CD4-positive, alpha-beta T cell treated with Interleukin-17A for 1 hour (primary cell): ENCODE results near the gene CHRNA4.

ENCODE experiments used
- DNase-seq: peaks from one replicate; pipeline ENCODE4 v3.0.0-alpha.2; 2020

CHRNA4 gene

DNA sequence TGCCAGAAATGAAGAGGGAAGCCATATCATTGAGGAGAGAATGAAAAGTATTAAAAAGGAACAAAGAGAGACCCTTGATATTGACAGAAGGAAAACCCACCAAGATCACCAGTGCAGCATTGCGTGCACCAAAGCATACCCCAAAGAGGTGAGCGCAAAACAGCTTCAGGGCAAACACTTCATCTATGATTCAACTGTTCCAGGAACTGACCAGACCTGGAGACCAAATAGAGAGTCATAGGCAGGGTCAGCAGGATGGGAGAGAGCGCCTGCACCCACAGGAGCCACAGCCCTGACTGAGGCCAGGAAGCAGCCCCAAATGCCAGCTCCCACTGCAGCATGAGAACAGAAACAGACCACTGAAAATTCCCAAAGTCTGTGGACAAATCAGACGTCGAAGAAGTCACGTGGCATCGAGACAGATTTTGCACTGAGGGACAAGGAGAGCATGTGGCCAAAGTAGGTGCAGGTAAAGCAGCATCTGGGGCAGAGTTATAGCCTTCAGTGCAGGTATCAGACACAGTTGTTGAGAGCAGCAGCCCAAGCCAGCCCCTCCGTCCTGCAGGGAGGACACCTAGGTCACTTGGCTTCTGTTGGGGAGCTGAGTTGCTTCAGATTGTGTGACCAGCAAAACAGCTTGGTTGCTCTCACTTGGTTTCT is 29.3 kb downstream of the CHRNA4 start:
- no peak for DNase-seq

DNA sequence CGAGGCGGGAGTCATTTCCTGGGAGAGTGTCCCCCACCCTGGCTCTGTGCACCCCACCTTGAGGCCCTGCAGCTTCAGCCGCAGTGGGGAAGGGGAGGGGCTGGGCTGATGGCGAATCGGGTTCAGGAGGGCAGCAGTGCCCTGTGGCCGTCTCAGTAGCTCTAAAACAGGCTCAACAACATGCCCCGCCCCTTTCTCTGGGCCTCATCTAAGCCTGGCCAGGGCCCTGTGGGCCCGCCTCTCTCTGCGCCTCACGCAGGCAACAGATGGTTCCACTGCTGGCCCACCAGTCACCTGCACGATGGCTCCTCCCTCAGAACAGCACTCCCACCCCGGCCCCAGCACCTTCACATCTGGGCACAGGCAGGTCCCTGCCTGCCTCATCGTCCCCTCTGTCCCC is 30.2 kb downstream of the CHRNA4 start:
- DNase-seq = no peak

DNA sequence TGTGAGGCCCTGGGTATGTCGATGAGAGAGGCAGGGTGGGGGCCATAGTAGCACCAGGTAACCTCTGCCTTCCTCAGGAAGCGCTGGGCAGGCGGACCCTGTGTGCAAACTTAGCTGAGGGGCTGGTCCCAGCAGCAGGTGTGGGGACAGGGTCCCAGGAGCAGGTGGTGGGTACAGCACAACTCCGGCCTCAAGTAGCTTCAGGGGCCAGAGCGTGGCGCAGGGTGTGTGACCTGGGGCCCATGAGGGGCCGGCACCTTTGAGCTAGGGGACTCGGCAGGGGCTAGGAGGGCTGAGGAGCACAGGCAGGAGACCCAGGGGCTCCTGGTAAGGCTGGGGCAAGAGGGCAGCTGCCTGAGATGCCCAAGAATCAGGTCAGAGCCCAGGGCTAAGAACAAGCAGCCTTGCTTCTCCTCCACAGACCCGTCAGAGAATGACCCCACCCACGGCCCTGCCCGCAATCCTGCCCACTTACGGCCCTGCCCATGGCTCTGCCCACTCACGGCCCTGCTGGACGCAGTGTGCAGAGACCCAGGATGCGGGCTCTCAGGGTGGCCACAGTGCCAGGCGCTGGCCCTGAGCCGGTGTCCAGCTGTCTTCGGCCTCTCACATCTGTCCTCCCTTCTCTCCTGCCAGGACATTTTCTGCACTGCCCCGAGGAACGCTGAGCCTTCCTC is 30.9 kb downstream of the CHRNA4 start:
- no peak for DNase-seq

DNA sequence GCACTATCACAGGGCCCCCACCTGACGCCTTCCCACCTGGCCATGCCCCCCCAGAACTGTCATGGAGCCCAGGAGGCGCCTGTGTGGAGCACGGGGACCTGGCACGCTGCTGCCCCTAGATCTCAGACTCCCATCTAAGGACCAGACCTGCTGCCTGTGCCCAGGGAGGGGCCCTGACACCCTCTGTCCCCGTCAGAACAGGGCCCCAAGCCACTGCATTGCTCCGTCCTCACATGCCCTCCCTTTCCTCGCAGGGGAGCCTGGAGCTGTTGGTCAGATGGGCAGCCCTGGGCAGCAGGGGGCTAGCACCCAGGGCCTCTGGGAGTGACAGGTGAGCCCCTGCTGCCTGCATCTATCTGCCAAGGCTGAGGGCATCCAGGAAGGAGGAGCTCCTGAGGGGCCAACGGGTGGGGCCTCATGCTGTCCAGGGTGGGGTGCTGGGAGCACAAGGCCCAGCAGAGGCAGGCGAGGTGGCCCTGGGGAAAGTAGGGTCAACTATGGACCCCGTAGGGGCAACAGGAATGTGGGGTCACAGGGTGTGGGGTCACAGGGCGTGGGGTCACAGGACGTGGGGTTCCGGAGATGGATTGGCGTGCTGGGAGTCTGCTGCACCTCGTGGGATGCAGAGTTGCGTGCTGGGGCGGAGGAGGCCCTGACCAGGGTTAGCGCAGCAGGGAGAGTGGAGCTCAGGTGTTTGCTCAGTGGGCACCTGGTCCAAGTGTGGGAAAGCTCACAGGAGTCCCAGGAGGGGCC is 31.6 kb downstream of the CHRNA4 start:
- DNase-seq = no peak

- DNase-seq = no peak
Measured at GRCh38 chr20:63328718-63329275, 32.4 kb downstream of the CHRNA4 start.

DNA sequence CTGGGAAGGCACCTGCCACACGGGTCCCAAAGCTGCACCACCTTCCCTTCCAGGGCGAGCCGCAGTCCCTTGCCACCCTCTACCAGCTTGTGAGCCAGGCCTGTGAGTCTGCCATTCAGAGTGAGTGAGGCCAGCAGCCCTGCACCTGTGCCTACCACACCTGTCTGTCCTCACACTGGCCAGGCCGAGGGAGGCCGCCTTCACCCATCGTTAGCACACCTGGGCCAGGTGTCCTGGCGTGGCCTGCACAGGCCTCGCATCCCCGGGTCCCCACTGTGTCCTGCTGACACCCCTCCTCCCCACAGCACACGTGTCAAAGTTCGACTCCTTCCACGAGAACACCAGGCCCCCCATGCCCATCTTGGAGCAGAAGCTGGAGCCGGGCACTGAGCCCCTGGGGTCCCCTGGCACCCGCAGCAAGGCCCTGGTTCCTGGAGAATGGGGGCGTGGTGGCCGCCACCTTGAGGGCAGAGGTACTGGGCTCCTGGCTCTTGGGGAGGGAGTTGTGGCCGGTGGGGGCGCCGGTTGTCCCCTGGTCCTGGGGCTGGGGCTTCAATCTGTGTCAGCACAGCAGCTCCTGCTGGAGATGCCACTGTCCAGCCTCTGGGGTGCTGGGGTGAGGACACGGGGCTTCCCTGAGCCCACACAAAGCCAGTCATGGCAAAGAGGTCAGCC is 33.0 kb downstream of the CHRNA4 start:
- no peak for DNase-seq

- DNase-seq = no peak
Measured at GRCh38 chr20:63327231-63327745, 33.9 kb downstream of the CHRNA4 start.

DNA sequence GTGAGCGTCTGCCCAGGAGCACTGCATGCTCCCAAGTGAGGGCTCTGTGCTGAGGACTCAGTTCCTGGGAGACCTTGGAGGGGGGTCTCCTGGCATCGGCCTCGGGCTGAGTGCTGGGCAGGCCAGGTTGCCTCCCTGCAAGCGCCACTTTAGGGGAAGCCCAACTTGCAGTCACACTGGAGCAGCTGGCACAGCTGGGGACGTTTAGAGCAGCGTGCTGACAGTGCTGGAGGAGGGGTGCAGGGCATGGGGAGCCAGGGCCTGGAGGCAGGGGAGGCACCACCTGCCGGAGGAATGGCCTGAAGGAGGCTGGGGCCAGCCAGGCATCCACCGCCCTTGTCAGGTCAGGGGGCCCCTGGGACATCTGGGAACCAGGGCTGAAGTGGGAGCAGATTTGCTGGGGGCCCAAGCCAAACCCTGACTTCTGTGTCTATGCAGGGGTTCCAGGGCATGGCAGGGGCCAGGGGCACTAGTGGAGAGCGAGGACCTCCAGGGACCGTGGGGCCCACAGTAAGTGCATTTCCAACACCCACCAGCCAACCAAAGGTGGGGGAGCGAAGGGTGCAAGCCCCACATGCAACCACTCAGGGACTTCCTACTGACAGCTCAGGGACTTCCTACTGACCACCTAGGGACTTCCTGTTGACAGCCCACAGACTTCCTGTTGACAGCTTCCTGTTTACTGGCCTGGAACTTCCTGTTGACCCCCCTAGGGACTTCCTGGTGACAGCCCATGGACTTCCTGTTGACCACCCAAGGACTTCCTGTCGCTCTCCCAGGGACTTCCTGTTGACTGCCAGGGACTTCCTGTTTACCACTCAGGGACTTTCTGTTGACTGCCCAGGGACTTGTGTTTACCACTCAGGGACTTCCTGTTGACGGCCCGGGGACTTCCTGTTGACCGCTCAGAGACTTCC is 34.6 kb downstream of the CHRNA4 start:
- peak; percentile 10 for DNase-seq

DNA sequence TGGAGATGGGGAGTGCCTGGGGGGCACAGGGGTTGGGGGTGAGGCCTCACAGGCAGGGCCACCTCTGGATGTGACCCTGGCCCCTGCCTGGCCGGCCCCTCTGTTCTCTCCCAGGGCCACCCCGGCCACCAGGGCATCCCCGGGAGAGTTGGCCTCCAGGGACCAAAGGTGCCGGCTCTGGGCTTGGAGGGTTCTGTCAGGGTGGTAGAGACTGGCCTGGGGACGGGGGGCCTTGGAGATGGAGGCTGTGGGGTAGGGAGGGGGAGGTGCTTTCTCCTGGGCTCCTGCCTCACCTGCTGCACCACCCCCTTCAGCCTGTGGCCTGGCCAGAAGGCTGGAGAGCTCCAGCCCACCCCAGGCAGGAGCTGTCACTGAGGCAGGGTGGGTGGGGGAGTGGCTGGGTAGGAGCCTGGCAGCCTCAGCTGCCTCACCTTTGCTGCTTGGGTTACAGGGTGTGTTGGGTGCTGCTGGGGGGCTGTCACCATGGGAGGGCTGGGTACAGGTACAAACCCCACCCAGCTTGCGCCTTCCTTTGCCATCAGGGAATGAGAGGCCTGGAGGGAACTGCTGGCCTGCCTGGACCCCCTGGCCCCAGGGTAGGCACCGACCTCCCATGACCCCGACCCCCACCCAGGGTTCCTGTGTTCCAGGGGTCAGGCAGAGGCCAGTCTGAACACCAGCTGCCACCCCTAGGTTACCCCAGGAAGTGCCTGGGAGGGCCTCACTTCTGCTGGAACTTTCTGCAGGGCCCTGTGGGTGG is 35.4 kb downstream of the CHRNA4 start:
- DNase-seq = no peak

GRCh38 chr20:63325021-63325471 is 36.1 kb downstream of the CHRNA4 start:
- DNase-seq = no peak

DNA sequence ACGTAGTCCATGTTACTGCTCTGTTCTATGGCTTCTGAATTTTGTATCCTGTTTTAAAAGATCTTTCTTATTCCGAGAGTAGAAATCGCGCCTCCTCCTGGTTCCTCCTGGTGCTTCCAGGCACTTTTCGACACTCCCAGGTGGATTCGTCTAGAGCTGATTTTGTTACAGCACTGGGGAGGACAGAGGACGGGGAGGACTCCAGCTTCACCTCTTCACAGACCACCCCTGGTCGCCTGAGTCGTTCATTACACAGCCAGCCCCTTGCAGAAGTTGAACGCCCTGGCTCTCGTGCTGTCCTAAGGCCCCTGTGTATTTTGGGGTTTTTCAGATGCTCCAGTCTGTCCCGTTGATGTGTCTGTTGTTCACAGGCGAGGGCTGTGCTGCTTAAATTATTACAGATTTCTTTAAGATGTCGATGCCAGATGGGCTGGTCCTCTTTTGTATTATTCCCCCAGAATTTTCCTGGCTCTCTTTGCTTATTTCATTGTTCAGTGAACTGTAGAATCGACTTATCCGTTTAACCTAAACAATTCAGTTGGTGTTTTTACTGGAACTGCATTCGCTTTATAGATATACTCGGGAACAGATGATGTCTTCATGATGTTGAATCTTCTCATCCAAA is 37.7 kb downstream of the CHRNA4 start:
- DNase-seq = no peak

DNA sequence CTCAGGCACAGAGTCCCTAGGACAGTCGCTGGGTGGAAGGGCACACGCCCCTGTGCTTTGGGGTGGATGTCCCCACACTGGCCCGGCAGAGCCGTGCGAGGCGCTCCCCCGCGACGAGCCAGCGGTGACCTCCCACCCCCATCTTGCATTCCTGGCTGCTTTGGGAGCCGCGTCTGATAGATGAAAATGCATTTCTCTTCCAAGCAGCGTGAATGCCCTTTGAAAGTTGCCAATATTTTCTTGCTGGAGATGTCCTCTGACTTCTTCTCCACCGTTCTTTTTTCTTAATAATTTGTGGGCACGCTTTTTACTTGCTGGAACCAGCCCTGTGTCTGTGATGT is 38.2 kb downstream of the CHRNA4 start:
- DNase-seq = no peak

- DNase-seq = no peak
Measured at GRCh38 chr20:63322146-63322932, 38.8 kb downstream of the CHRNA4 start.

DNA sequence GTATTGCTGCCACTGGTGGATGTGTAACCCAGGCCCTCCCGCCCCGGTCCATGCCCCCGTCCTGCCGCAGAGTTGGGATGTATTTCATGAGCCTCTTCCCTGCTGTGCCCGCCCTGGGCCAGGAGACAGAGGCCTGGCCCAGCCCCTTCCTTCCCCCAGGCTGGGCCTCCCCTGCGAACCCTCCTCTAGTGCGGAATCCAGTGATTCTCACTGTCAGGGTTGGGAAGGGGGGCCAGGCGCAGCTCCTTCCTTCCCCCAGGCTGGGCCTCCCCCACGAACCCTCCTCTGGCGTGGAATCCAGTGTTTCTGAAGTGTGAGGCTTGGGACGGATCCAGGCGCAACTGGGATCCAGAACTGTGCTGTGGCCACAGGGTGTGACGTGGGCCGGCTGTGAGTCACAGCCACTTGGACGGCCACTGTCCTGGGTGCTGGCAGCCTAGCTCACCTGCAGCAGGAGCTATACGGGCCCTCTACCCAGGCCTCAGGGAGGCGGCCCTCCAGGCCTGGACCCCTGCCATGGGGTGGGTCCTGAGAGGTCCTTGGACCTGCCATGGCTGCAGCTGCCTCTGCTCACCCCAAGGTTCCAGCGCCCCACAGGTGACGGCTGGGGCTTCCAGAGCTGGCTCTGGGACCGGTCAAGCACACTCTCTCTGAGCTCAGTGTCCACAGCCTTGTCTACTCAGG is 39.9 kb downstream of the CHRNA4 start:
- DNase-seq = no peak

GRCh38 chr20:63320616-63321147 is 40.5 kb downstream of the CHRNA4 start:
- DNase-seq = no peak

DNA sequence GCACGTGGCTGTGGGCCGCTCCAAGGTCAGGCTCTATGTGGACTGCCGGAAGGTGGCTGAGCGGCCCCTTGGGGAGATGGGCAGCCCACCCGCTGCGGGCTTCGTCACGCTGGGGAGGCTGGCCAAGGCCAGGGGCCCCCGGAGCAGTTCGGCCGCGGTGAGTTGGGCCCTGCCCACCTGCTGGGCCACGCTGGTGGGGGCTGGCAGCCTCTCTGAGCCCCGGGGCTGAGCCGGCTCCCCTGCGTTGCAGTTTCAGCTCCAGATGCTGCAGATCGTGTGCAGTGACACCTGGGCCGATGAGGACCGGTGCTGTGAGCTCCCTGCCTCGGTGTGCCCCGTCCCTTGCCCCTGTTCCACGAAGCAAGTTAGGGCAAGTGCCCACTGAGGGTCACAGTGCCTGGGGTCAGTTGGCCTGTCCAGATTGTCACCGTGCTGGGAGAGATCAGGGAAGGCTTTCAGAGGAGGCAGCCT is 41.1 kb downstream of the CHRNA4 start:
- DNase-seq = no peak

- no peak for DNase-seq
Measured at GRCh38 chr20:63319164-63320040, 41.7 kb downstream of the CHRNA4 start.
